GM13977 (cell line): Measurements from ENCODE around the gene NDE1.
"Not testable (repeated sequence)": the region's sequence is repeated elsewhere in the genome, so short reads cannot be mapped to it uniquely, and the experiment has no call there.

Source experiments
- DNase-seq: peaks from one replicate; pipeline ENCODE4 v3.0.0; 2012; ENCODE audit warnings: low spot score
- in situ Hi-C: fragments of 300-500 bp; cut with MboI; formaldehyde crosslinking; loops from one replicate; pipeline ENCODE4 v1.12.0; 2022; ENCODE audit warnings: low sequenced_read_pairs, low pct_unique_long_range_greater_than_20kb, mixed read lengths, inconsistent platforms; ENCODE audit not compliant: unreplicated experiment
- TF ChIP-seq, protein P1 (sequence below): IDR thresholded peaks from 2 replicates; pipeline ENCODE4 v1.5.1; 2012; ENCODE audit warnings: mild to moderate bottlenecking, control low read depth; ENCODE audit not compliant: insufficient read depth; ENCODE audit errors: extremely low read depth, missing control alignments

Gene NDE1

DNA sequence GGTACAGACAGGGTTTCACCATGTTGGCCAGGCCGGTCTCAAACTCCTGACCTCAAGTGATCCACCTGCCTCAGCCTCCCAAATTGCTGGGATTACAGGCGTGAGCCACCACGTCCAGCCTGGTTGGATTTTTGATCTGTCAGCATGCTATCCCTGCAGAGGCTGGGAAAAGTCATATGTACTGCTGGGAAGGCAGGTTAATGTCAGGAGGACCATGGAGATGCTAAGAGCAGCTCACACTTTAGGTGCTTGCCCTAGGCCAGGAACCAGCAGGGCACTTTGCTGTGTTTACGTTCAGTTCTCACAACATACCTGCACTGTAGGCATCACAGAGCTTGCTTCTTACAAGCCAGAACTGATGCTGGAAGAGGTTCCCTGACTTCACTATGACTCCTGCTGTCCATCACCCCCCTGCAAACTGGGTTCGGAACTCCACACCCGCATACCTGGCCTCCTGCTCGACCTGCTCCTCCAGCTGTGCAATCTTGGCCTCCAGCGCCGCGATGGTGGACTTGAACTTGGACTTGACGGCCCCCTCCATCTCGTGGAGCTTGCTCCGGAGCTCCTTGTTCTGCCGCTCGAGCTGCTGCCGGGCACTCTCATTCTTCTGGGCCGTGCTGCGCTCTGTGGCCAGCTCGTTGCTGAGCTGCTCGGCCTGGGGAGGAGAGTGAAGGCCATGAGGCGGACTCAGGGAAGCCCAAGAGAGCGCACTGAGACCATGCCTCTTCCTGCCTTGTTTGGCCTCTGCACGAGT is 66.8 kb downstream of the NDE1 start:
- DNase-seq, result no peak
- in situ Hi-C loops, result loop anchor here (25.0 kb wide), 1 partner anchor 280 kb away; the partner anchor contains the start of gene BMERB1
- TF ChIP-seq, protein P1, sequence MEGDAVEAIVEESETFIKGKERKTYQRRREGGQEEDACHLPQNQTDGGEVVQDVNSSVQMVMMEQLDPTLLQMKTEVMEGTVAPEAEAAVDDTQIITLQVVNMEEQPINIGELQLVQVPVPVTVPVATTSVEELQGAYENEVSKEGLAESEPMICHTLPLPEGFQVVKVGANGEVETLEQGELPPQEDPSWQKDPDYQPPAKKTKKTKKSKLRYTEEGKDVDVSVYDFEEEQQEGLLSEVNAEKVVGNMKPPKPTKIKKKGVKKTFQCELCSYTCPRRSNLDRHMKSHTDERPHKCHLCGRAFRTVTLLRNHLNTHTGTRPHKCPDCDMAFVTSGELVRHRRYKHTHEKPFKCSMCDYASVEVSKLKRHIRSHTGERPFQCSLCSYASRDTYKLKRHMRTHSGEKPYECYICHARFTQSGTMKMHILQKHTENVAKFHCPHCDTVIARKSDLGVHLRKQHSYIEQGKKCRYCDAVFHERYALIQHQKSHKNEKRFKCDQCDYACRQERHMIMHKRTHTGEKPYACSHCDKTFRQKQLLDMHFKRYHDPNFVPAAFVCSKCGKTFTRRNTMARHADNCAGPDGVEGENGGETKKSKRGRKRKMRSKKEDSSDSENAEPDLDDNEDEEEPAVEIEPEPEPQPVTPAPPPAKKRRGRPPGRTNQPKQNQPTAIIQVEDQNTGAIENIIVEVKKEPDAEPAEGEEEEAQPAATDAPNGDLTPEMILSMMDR, result no peak

DNA sequence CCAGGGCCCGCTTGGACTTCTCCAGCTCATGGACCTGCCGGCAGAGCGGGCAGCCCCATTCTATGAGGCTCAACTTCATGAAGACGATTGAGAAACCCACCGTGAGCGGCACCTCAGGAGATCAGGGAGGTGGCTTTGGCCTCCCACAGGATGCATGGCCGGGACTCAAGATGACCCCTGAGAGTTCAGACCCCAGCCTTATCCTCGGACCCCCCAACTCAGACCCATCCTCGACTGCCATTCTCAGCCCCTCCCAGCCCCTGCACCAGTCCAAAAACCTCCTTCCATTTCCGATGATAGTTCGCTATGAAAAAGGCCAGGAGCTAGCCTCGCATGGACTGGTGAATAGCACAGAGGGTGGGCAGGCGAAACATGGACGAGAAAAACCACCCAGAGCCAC is 71.0 kb downstream of the NDE1 start:
- no peak for DNase-seq
- in situ Hi-C loops, result loop anchor here (25.0 kb wide), 1 partner anchor 284 kb away; the partner anchor contains the start of gene BMERB1
- TF ChIP-seq, protein P1, result no peak

DNA sequence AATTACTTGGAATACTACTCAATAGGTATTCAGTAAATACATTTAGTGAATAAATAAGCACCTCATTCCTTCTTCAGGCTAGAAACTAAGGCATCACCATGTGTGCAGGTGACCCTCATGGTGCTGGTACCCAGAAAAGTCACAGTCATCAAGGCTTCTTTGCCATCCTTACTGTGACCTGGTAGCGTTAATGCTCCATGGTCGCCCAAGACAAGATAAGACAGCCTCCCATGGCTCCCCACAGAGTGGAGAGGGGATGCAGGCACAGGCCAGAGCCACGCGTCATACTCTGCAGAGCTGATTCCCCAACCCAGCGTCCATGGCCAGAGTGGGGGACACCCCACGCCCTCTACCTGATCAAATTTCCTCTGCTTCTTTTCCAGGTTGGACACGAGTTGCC is 73.8 kb downstream of the NDE1 start:
- in situ Hi-C loops, result loop anchor here (25.0 kb wide), 1 partner anchor 287 kb away; the partner anchor contains the start of gene BMERB1

DNA sequence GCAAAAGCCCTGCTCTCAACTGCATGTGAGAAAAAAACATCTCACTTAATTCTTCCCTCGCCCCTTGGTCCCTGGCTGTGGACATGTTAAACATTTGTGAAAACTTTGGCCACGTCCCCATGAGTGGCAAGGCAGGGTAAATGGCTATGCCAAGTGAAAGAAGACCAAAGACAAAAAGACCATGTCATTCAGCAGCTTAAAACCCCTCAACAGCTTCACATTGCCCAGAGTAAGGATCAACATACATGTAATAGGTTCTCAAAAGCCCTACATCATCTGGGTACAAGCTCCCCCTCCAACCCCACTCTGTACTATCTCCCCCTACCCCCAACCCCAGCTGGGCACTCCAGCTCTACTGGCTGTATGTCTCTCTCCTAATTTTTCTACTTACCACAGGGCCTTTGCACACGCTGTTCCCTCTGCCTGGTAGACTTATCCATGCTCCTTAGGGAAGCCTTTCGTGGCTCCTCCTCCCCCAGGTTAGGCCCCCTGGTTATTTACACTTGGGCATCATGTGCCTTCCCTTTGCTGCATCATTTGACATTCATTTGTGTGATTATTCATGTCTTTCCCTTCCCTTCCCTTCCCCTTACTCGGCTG is 75.7 kb downstream of the NDE1 start:
- in situ Hi-C loops, result no loop called here
- TF ChIP-seq, protein P1, result no peak

More for the DNA sequence above, 73.8 kb downstream of the NDE1 start:
- DNase-seq, result no peak
- TF ChIP-seq, protein P1, result no peak

DNA sequence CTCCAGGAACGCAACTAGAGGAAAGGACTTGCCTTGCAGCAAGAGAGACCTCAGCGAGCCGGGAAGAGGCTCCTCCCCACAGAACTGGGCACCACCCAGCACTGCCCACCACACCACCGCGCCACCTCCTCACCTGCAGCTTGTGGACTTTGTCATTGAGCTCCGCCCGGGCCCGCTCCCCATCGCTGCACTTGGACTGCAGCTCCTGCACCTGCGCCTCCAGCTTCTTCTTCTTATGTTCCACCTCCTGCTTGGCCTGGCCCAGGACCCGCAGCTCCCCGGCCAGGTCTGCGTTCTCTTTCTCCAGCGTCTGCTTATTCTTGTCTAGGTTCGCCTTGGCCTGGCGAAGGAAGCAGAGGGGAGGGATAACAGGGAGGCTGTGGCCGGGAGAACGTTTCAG is 76.7 kb downstream of the NDE1 start:
- TF ChIP-seq, protein P1, result no peak
- no peak for DNase-seq
- in situ Hi-C loops, result no loop called here

More for the DNA sequence above, 75.7 kb downstream of the NDE1 start:
- no peak for DNase-seq

DNA sequence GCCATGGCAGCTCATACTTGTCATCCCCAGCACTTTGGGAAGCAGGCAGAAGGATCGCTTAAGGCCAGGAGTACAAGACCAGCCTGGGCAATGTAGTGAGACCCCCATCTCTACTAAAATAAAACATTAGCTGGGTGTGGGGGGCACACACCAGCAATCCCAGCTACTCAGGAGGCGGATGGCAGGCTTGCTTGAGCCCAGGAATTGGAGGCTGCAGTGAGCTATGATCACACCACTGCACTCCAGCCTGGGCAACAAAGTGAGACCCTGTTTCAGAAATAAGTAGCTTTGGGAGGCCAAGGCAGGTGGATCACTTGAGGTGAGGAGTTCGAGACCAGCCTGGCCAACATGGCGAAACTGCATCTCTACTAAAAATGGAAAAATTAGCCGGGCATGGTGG is 77.7 kb downstream of the NDE1 start:
- DNase-seq, in situ Hi-C loops: not testable (repeated sequence)

DNA sequence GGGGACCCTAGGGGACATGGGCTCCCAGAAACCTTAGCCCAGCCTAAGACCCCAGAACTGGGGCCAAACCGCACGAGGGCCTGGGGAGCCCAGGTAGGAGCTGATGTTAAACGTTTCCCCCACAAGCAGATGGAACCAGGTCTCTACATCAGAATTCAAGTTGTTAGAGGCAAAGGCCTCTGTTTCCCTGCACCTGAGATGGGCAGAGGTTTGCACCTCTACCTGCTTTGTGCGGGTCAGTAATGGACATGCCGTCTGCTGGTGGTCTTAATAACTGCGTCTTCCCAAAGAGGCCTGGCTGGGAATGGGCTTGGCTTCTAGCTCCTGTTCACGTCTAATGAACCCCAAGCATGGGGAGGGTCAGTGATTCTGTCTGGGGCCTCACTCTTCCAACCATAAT is 79.1 kb downstream of the NDE1 start:
- TF ChIP-seq, protein P1, result no peak
- no peak for DNase-seq
- in situ Hi-C loops, result no loop called here
